ENCODE results near the gene ABCD1.

ABCD1 gene

GRCh38 chrX:153762626-153763173 is 38.0 kb downstream of the ABCD1 start:
- no peak for DNase-seq (ENCODE audit: low spot score)

GRCh38 chrX:153763298-153763932 is 38.8 kb downstream of the ABCD1 start:
- no peak for DNase-seq (ENCODE audit: low spot score)

- DNase-seq (ENCODE audit: low spot score): peak; percentile 81
Measured at GRCh38 chrX:153763989-153764755, 39.5 kb downstream of the ABCD1 start, which contains the start of gene PLXNB3. PLXNB3 (plus strand) TSS chrX:153764249; CDS start chrX:153765536, 1,287 bp downstream.

- DNase-seq (ENCODE audit: low spot score): no peak
Measured at GRCh38 chrX:153764786-153765137, 40.1 kb downstream of the ABCD1 start.

- DNase-seq (ENCODE audit: low spot score): no peak
Measured at GRCh38 chrX:153765138-153766079, 40.8 kb downstream of the ABCD1 start.

GRCh38 chrX:153766098-153766817 is 41.6 kb downstream of the ABCD1 start:
- peak; percentile 37 for DNase-seq (ENCODE audit: low spot score)

- DNase-seq (ENCODE audit: low spot score): no peak
Measured at GRCh38 chrX:153766871-153767673, 42.4 kb downstream of the ABCD1 start.

- DNase-seq (ENCODE audit: low spot score): no peak
Measured at GRCh38 chrX:153767674-153768055, 43.0 kb downstream of the ABCD1 start.

- DNase-seq (ENCODE audit: low spot score): no peak
Measured at GRCh38 chrX:153768311-153769157, 43.9 kb downstream of the ABCD1 start.

GRCh38 chrX:153769158-153769864 is 44.7 kb downstream of the ABCD1 start:
- no peak for DNase-seq (ENCODE audit: low spot score)

- DNase-seq (ENCODE audit: low spot score): no peak
Measured at GRCh38 chrX:153769865-153770600, 45.4 kb downstream of the ABCD1 start.

- DNase-seq (ENCODE audit: low spot score): no peak
Measured at GRCh38 chrX:153770601-153771414, 46.2 kb downstream of the ABCD1 start.

- no peak for DNase-seq (ENCODE audit: low spot score)
Measured at GRCh38 chrX:153771415-153772315, 47.0 kb downstream of the ABCD1 start.

GRCh38 chrX:153772316-153773217 is 47.9 kb downstream of the ABCD1 start:
- no peak for DNase-seq (ENCODE audit: low spot score)

GRCh38 chrX:153773218-153773611 is 48.6 kb downstream of the ABCD1 start:
- no peak for DNase-seq (ENCODE audit: low spot score)
